Upper lobe of left lung (tissue), 4 donors: Measurements from ENCODE around the gene GCNA.

Source experiments
- POLR2A ChIP-seq, 4 donors: fragments of 450-650 bp; IDR thresholded peaks; one replicate each; pipeline ENCODE4 v1.5.1; 2016 to 2017; ENCODE audit warnings: antibody characterized with exemption in 4 of 4, mild to moderate bottlenecking in 2 of 4
- POLR2AphosphoS5 ChIP-seq, 2 donors: sonication (generic); formaldehyde crosslinking; IDR thresholded peaks; one replicate each; pipeline ENCODE4 v1.5.1; 2017; ENCODE audit warnings: antibody characterized with exemption in 2 of 2
- TF ChIP-seq, protein P1 (sequence below), 6 experiments: fragments of 450-650 bp in 4 of 6; fragments of 200-600 bp in 2 of 6; sonication (generic) in 2 of 6; IDR thresholded peaks; one replicate each; pipeline ENCODE4 v1.5.1; 2016 to 2019; ENCODE audit warnings: antibody characterized with exemption in 6 of 6

DNA sequence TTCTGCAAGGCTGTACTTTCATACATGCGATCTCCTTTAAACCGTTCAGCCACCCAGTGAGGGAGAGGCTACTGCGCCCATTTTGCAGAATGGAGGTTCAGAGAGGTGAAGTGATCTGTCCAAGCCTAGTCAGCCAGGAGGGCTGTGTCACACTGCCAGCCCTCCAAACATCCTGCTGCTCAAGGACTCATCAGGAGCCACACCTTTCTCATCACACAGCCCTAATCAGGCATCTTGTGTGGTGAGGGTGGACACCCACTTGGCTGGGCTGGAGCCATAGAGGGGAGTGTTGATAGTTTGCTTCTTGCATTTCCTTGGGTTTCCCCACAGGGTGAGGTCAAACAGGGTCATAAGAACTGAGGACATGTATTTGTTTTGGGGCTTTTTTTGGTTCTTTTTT, 45.5 kb downstream of the GCNA start:
- TF ChIP-seq, protein P1, sequence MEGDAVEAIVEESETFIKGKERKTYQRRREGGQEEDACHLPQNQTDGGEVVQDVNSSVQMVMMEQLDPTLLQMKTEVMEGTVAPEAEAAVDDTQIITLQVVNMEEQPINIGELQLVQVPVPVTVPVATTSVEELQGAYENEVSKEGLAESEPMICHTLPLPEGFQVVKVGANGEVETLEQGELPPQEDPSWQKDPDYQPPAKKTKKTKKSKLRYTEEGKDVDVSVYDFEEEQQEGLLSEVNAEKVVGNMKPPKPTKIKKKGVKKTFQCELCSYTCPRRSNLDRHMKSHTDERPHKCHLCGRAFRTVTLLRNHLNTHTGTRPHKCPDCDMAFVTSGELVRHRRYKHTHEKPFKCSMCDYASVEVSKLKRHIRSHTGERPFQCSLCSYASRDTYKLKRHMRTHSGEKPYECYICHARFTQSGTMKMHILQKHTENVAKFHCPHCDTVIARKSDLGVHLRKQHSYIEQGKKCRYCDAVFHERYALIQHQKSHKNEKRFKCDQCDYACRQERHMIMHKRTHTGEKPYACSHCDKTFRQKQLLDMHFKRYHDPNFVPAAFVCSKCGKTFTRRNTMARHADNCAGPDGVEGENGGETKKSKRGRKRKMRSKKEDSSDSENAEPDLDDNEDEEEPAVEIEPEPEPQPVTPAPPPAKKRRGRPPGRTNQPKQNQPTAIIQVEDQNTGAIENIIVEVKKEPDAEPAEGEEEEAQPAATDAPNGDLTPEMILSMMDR (IDR thresholded peaks at IDR 0.05): no peak
- TF ChIP-seq POLR2A (IDR thresholded peaks at IDR 0.05) (no peak), POLR2AphosphoS5 (IDR thresholded peaks at IDR 0.05) (no peak)
